Ishikawa (cell line): Measurements from ENCODE around the gene ENO1.

Experiments used
- CEBPB ChIP-seq: IDR thresholded peaks from 2 replicates; pipeline ENCODE4 v1.6.1; 2012
- EP300 ChIP-seq: IDR thresholded peaks from 2 replicates; pipeline ENCODE4 v1.6.1; 2012; ENCODE audit warnings: borderline replicate concordance
- NFIC ChIP-seq: IDR thresholded peaks from 2 replicates; pipeline ENCODE4 v1.6.1; 2012

GRCh38 chr1:8863794-8864233 lies 14.7 kb downstream of the ENO1 start:
- TF ChIP-seq CEBPB (no peak), NFIC (no peak), EP300 (no peak)
